GM15510 (cell line): ENCODE results near the gene MTHFSD.

Source experiments
- POLR2A ChIP-seq: IDR thresholded peaks from 3 replicates; pipeline ENCODE4 v1.6.1; 2011; ENCODE audit warnings: borderline replicate concordance; ENCODE audit not compliant: insufficient read length; ENCODE audit errors: extremely low read depth

MTHFSD gene

GRCh38 chr16:86501989-86502855, 52.8 kb downstream of the MTHFSD start:
- no peak for TF ChIP-seq POLR2A

GRCh38 chr16:86500708-86501510, 54.1 kb downstream of the MTHFSD start:
- no peak for TF ChIP-seq POLR2A

- no peak for TF ChIP-seq POLR2A
Measured at GRCh38 chr16:86499889-86500707, 54.9 kb downstream of the MTHFSD start.

- no peak for TF ChIP-seq POLR2A
Measured at GRCh38 chr16:86499440-86499786, 55.6 kb downstream of the MTHFSD start.

GRCh38 chr16:86498671-86499439, 56.2 kb downstream of the MTHFSD start:
- no peak for TF ChIP-seq POLR2A

- no peak for TF ChIP-seq POLR2A
Measured at GRCh38 chr16:86498155-86498670, 56.8 kb downstream of the MTHFSD start.

- no peak for TF ChIP-seq POLR2A
Measured at GRCh38 chr16:86497551-86498021, 57.4 kb downstream of the MTHFSD start.

- TF ChIP-seq POLR2A = no peak
Measured at GRCh38 chr16:86496929-86497461, 58.0 kb downstream of the MTHFSD start.

- no peak for TF ChIP-seq POLR2A
Measured at GRCh38 chr16:86496262-86496928, 58.6 kb downstream of the MTHFSD start.

- no peak for TF ChIP-seq POLR2A
Measured at GRCh38 chr16:86495756-86496261, 59.2 kb downstream of the MTHFSD start.

GRCh38 chr16:86495357-86495701, 59.7 kb downstream of the MTHFSD start:
- no peak for TF ChIP-seq POLR2A

- TF ChIP-seq POLR2A = no peak
Measured at GRCh38 chr16:86494565-86495356, 60.3 kb downstream of the MTHFSD start.
